CD4-positive, CD25-positive, alpha-beta regulatory T cell (primary cell): ENCODE results near the gene STK33. TPM values are rescaled to one million over a fixed set of nuclear protein-coding genes. Genes with fewer than 3 reads are reported as not detected.

ENCODE experiments used
- ATAC-seq, 2 donors: fragments of 150-1000 bp; cut with Tn5 transposase; one replicate each; pipeline ENCODE4 v1.10.0; 2021; ENCODE audit warnings: low read depth in 2 of 2, moderate number of reproducible peaks in 2 of 2, moderate library complexity in 1 of 2
- DNase-seq, 3 donors: peaks; one replicate each; pipeline versions ENCODE4 v3.0.0 to v3.0.0-alpha.2; 2012 to 2022; ENCODE audit warnings: mixed read lengths in 1 of 3
- H3K27ac ChIP-seq: one replicate; pipeline ENCODE4 v1.7.0; 2013; ENCODE audit warnings: mild to moderate bottlenecking, low read length; ENCODE audit not compliant: insufficient read depth, poor library complexity, severe bottlenecking
- H3K27me3 ChIP-seq: one replicate; pipeline ENCODE4 v1.7.0; 2013; ENCODE audit warnings: low read length; ENCODE audit not compliant: control insufficient read depth, insufficient read depth
- H3K36me3 ChIP-seq: one replicate; pipeline ENCODE4 v1.7.0; 2013; ENCODE audit warnings: mild to moderate bottlenecking, low read length, moderate library complexity; ENCODE audit not compliant: control insufficient read depth, insufficient read depth
- H3K4me1 ChIP-seq: 2 replicates; pipeline ENCODE4 v1.7.0; 2013; ENCODE audit warnings: mild to moderate bottlenecking, low read length; ENCODE audit not compliant: insufficient read depth, control insufficient read depth, poor library complexity, severe bottlenecking
- H3K4me3 ChIP-seq: one replicate; pipeline ENCODE4 v1.7.0; 2013; ENCODE audit warnings: low read depth, mild to moderate bottlenecking, low read length, moderate library complexity
- H3K9me3 ChIP-seq, 2 experiments: 1 replicate in 1 of 2; 2 replicates in 1 of 2; pipeline ENCODE4 v1.7.0; 2013; ENCODE audit warnings: low read length in 2 of 2, mild to moderate bottlenecking in 1 of 2, moderate library complexity in 1 of 2; ENCODE audit not compliant: control insufficient read depth in 2 of 2
- H3K27ac Mint-ChIP-seq, 3 donors: one replicate each; pipeline ENCODE4 v1.8.0; 2020 to 2022; ENCODE audit warnings: mild to moderate bottlenecking in 3 of 3, mixed read lengths in 3 of 3, moderate library complexity in 2 of 3
- H3K27me3 Mint-ChIP-seq: one replicate; pipeline ENCODE4 v1.8.0; 2022; ENCODE audit warnings: mild to moderate bottlenecking, mixed read lengths
- H3K36me3 Mint-ChIP-seq: one replicate; pipeline ENCODE4 v1.8.0; 2020; ENCODE audit warnings: mixed read lengths
- H3K4me1 Mint-ChIP-seq, 4 donors: one replicate each; pipeline ENCODE4 v1.8.0; 2020 to 2022; ENCODE audit warnings: mixed read lengths in 4 of 4, mild to moderate bottlenecking in 1 of 4
- H3K4me3 Mint-ChIP-seq, 4 donors: one replicate each; pipeline ENCODE4 v1.8.0; 2020 to 2022; ENCODE audit warnings: mild to moderate bottlenecking in 4 of 4, mixed read lengths in 4 of 4, moderate library complexity in 3 of 4
- H3K9me3 Mint-ChIP-seq, 7 donors: one replicate each; pipeline ENCODE4 v1.8.0; 2020 to 2022; ENCODE audit warnings: mixed read lengths in 7 of 7, mild to moderate bottlenecking in 3 of 7, moderate library complexity in 2 of 7
- polyA plus RNA-seq, 4 donors: library from polyadenylated mRNA; unstranded; fragments of 300-500 nt; fragmentation: Illumina TruSeq; gene quantifications; one replicate each; pipeline ENCODE4 v1.2.3, GENCODE V29; 2021
- total RNA-seq: library from RNA; stranded (reverse); gene quantifications from one replicate; pipeline ENCODE4 v1.2.3, GENCODE V29; 2022

Gene STK33
- total RNA-seq, result 0.49 TPM
- under 1 TPM in 1 of 4 donors, not detected in 3; 0.44 TPM for polyA plus RNA-seq

DNA sequence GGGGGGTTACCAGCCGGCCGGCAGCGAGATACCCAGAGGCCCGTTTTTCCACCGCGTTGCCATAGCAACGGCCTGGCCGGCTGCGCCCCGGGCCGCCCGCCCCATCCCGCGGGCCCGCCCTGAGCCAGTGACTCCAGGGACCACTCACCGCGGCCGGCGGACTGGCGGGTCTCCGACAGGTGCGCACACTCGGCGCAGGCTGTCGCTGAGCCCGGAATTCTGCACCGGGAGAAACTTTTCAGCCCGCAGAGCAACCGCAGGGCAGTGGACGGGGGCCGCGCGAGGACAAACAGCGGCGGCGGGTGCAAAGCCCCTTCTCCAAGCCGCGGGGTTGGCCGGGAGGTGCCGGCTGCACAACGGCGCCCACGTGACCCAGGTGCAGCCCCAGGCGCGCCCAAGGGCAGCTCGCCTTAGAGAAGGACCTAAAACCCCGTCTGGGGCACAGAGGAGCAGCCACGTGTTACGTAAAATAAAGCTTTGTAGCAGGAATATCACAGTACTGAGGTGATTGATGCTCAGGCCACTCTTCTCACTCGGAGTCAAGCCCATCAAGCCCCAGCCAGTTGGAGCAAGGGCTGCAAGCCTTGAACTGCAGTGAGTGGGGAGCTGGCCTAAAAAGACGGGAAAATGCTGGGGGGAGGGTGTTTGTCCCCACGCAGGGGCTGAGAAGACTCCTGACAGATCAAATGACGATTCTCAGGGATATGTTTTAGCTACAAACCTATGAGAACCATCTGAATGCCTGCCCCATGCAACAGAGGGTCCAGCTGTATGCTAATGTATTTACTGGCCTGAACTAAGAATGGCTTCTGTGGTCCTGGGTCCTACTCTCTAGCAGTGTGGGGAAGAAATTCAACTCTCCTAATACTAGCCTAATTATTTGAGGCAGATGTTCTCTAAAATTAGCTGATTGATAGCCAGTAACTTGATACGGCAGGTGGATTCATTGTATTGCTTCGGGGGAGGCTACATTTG, at the start of gene STK33:
Gene STK33 (minus strand): TSS at position 294 of the 975 bp plus-strand sequence. CDS start 119,323 bp downstream, outside the sequence.
- H3K36me3 ChIP-seq, result no peaks in the 10 kb centered on the region
- no peaks in the 10 kb centered on the region for H3K4me1 ChIP-seq
- H3K4me3 ChIP-seq, result peak within 1 kb of the TSS; percentile 10
- Mint-ChIP-seq H3K27me3 (peaks cover 80% of the 10 kb centered on the region), H3K27ac (no peak within 1 kb of the TSS), H3K4me1 (peaks cover 0 to 6% (median 2%) of the 10 kb centered on the region in 4 donors), H3K9me3 (peaks cover 0 to 2% (median 0%) of the 10 kb centered on the region in 7 donors), H3K36me3 (no peaks in the 10 kb centered on the region), H3K4me3 (peak within 1 kb of the TSS in 3 of 4 donors; percentile 35 to 50 (median 46))
- H3K27me3 ChIP-seq, result peaks cover 45% of the 10 kb centered on the region
- DNase-seq, result peak in 1 of 3 donors; percentile 41
- ATAC-seq, result peak in 1 of 2 donors; percentile 31
- no peaks in the 10 kb centered on the region for H3K9me3 ChIP-seq
- H3K27ac ChIP-seq, result no peak within 1 kb of the TSS

DNA sequence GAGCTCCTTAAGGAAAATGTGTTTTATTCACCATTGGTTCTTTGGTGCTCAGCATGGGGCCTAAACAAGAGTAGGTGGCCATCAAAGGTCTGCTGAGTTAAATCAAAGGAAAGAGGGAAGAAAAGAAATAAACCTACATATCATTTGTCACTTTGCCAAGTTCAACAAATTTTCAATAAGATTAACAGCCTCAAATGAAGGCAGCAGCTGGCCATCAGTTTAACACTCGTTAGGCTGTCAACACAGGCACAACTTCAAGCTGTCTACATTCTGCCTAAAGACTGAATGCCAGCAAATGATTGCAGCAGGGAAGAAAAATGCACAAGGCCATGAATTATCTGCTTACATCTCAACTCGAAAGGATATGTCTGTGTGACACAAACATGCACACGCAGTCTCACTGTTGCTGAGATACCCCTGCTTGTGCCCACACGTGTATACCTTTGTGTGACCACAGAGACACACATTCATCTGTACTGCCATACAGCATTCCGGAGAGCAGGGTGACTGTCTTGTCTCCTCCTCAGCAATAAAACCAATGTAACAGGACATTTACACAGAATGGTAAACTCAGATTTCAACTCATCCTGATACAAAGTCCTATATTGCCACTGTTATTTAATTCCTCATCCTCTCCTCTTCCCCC, 48.3 kb upstream of the STK33 start:
- Mint-ChIP-seq H3K27me3 (no peaks in the 10 kb centered on the region), H3K4me1 (no peaks in the 10 kb centered on the region), H3K36me3 (peaks cover 48% of the 10 kb centered on the region), H3K9me3 (peaks cover 0 to 1% (median 0%) of the 10 kb centered on the region in 7 donors), H3K4me3 (no peak overlapping the region), H3K27ac (no peak overlapping the region)
- Histone ChIP-seq H3K36me3 (peaks cover 76% of the 10 kb centered on the region), H3K9me3 (no peaks in the 10 kb centered on the region), H3K4me3 (no peak overlapping the region), H3K27ac (no peak overlapping the region), H3K4me1 (no peaks in the 10 kb centered on the region), H3K27me3 (no peaks in the 10 kb centered on the region)
- DNase-seq (no peak), ATAC-seq (no peak)

DNA sequence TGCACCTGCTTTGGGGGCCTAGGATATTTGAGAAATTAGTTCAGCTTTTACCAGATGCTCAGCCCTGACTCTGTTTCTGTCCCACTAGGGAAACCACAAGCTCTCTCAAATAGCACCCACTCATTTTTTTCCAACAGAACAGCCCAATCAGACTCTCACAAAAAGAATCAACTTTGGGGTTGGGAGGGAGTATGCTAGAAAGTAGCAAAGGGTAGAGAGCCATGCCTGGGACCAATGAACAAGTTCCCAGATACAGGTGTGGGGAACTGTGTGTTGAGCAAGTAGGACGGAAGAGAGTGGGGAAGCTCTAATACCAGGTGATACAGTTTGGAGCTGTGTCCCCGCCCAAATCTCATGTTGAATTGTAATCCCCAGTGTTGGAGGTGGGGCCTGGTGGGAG, 47.3 kb upstream of the STK33 start:
- no peak for ATAC-seq
- no peak overlapping the region for H3K27ac ChIP-seq
- peaks cover 76% of the 10 kb centered on the region for H3K36me3 ChIP-seq
- peaks cover 0 to 5% (median 0%) of the 10 kb centered on the region in 7 donors for H3K9me3 Mint-ChIP-seq
- no peak overlapping the region for H3K4me3 ChIP-seq
- DNase-seq, result no peak
- H3K27ac Mint-ChIP-seq, result peak overlapping the region in 1 of 3 donors; percentile 12
- no peaks in the 10 kb centered on the region for H3K27me3 ChIP-seq
- H3K27me3 Mint-ChIP-seq, result no peaks in the 10 kb centered on the region
- H3K4me3 Mint-ChIP-seq, result no peak overlapping the region
- H3K4me1 Mint-ChIP-seq, result no peaks in the 10 kb centered on the region
- no peaks in the 10 kb centered on the region for H3K4me1 ChIP-seq
- no peaks in the 10 kb centered on the region for H3K9me3 ChIP-seq
- peaks cover 52% of the 10 kb centered on the region for H3K36me3 Mint-ChIP-seq

DNA sequence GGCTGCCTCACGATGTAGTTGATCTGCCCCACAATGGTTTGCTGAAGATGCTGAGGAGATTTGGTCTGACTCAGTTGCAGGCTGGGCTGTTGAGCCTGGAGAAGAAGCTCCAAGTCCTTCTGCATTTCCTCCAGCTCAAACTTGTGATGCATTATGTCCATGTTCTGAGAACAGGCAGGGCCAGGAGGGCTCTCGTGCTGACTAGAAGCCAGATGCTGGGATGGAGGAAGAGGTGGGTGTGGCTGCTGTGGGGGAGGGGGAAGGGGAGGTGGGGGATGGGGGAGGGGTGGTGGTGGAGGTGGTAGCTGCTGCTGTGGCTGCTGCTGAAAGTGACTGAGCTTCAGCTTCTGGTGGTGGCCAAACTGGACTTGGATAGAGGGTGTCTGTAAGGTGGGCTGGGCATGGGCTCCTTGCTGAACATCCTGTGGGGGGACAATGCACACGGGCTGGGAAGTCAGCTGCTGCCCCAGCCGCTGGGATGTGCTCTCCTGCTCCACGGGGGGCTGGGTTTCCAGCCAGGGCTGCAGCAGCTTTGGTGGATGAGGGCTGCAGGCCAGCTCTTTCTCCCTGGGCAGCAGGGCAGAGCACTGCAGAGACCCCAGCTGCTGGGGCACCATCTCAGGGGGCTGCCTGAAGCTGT, 46.4 kb upstream of the STK33 start:
- peaks cover 60% of the 10 kb centered on the region for H3K36me3 Mint-ChIP-seq
- no peaks in the 10 kb centered on the region for H3K27me3 ChIP-seq
- H3K9me3 Mint-ChIP-seq, result peaks cover 0 to 9% (median 0%) of the 10 kb centered on the region in 7 donors
- no peak for ATAC-seq
- H3K9me3 ChIP-seq, result no peaks in the 10 kb centered on the region
- H3K4me3 ChIP-seq, result no peak overlapping the region
- no peaks in the 10 kb centered on the region for H3K4me1 ChIP-seq
- no peaks in the 10 kb centered on the region for H3K27me3 Mint-ChIP-seq
- H3K27ac Mint-ChIP-seq, result no peak overlapping the region
- peaks cover 0 to 2% (median 0%) of the 10 kb centered on the region in 4 donors for H3K4me1 Mint-ChIP-seq
- no peak overlapping the region for H3K4me3 Mint-ChIP-seq
- peaks cover 76% of the 10 kb centered on the region for H3K36me3 ChIP-seq
- no peak for DNase-seq
- H3K27ac ChIP-seq, result no peak overlapping the region

DNA sequence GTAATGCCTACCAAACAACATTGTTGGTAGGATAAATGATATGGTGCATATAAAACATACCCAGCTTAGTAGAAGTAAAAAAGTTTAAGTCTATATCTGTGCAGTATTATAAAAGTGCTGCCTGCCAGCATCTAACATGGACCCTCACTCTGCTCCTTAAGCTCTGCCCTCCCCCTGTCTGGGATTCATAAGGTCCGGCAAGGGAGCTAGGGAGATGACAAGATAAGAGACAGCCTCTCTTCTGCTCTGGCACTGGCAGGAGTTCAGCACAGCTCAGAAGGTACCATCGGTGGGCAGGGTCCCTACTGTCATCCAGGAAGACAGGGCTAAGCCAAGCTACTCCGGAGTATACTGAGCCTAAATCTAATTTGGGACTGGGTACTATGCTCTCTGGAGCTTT, 45.6 kb upstream of the STK33 start:
- peaks cover 64% of the 10 kb centered on the region for H3K36me3 Mint-ChIP-seq

DNA sequence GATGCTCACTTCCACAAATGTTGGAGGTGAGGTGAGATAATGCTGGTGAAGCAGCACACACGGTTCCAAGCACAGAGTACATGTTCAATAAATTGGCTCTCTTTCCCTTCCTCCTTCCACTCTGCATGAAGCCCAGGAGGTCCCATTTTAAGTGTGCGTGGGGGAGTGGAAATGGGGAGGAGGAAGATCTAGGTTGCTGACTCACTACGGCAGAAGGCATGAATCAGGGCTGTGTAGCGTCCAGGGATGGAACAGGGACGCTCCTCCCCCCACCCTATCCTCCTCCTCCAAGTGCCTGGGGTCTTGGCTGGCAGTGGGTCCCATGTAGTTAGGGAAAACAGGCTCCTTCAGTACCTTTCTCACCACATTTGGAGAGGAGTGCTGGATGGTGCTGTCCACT, 44.3 kb upstream of the STK33 start:
- ATAC-seq, result no peak
- peaks cover 64% of the 10 kb centered on the region for H3K36me3 Mint-ChIP-seq
- H3K27me3 ChIP-seq, result no peaks in the 10 kb centered on the region
- H3K9me3 Mint-ChIP-seq, result peaks cover 0 to 9% (median 0%) of the 10 kb centered on the region in 7 donors
- no peaks in the 10 kb centered on the region for H3K27me3 Mint-ChIP-seq
- peaks cover 0 to 2% (median 0%) of the 10 kb centered on the region in 4 donors for H3K4me1 Mint-ChIP-seq
- H3K9me3 ChIP-seq, result no peaks in the 10 kb centered on the region
- H3K4me1 ChIP-seq, result no peaks in the 10 kb centered on the region
- no peak overlapping the region for H3K4me3 Mint-ChIP-seq
- H3K4me3 ChIP-seq, result no peak overlapping the region
- H3K36me3 ChIP-seq, result peaks cover 81% of the 10 kb centered on the region
- H3K27ac ChIP-seq, result no peak overlapping the region
- DNase-seq, result no peak
- no peak overlapping the region for H3K27ac Mint-ChIP-seq

More for the DNA sequence above, 45.6 kb upstream of the STK33 start:
- no peak for ATAC-seq
- Mint-ChIP-seq H3K4me3 (no peak overlapping the region), H3K27me3 (no peaks in the 10 kb centered on the region), H3K27ac (no peak overlapping the region), H3K9me3 (peaks cover 0 to 9% (median 0%) of the 10 kb centered on the region in 7 donors), H3K4me1 (peaks cover 0 to 2% (median 0%) of the 10 kb centered on the region in 4 donors)
- no peaks in the 10 kb centered on the region for H3K9me3 ChIP-seq
- no peak overlapping the region for H3K27ac ChIP-seq
- no peak overlapping the region for H3K4me3 ChIP-seq
- H3K27me3 ChIP-seq, result no peaks in the 10 kb centered on the region
- H3K4me1 ChIP-seq, result no peaks in the 10 kb centered on the region
- no peak for DNase-seq
- H3K36me3 ChIP-seq, result peaks cover 74% of the 10 kb centered on the region

DNA sequence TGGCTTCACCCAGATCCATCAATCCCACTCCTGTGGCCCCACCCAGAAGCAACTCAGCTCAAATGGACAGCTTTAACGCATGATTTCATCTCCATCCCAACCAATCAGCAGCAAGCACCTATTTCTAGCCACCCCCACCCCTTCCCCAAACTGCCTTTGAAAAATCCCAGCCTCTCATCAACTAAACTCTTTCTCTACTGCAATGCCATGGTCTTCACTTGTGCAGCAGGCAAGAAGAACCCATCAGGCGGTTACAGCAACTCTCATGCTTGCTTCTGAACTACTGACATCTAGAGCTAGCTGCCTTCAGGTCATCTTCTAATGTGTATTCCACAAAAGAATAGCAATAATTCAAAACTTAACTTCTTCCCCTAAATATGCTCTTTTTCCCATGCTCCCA, 42.1 kb upstream of the STK33 start:
- Histone ChIP-seq H3K9me3 (no peaks in the 10 kb centered on the region), H3K4me3 (no peak overlapping the region), H3K27ac (no peak overlapping the region), H3K4me1 (no peaks in the 10 kb centered on the region), H3K27me3 (no peaks in the 10 kb centered on the region), H3K36me3 (peaks cover 69% of the 10 kb centered on the region)
- H3K27ac Mint-ChIP-seq, result no peak overlapping the region
- no peak for ATAC-seq
- H3K36me3 Mint-ChIP-seq, result peaks cover 61% of the 10 kb centered on the region
- DNase-seq, result no peak
- no peaks in the 10 kb centered on the region for H3K27me3 Mint-ChIP-seq
- peaks cover 0 to 2% (median 0%) of the 10 kb centered on the region in 4 donors for H3K4me1 Mint-ChIP-seq
- no peak overlapping the region for H3K4me3 Mint-ChIP-seq
- peaks cover 0 to 9% (median 0%) of the 10 kb centered on the region in 7 donors for H3K9me3 Mint-ChIP-seq
